Neutrophil (primary cell): ENCODE results near the gene C1orf21.

Experiments
- H3K27ac ChIP-seq: fragments of 200-600 bp; sonication (generic); 2 replicates; pipeline ENCODE4 v1.5.1; 2016; ENCODE audit warnings: mild to moderate bottlenecking, moderate library complexity
- H3K27me3 ChIP-seq: fragments of 200-600 bp; sonication (generic); 2 replicates; pipeline ENCODE4 v1.6.0; 2016; ENCODE audit warnings: mild to moderate bottlenecking
- H3K36me3 ChIP-seq: fragments of 200-600 bp; sonication (generic); 2 replicates; pipeline ENCODE4 v1.5.1; 2017
- H3K4me1 ChIP-seq, 2 experiments: fragments of 200-600 bp in 1 of 2; sonication (generic) in 1 of 2; 1 replicate in 1 of 2; 2 replicates in 1 of 2; pipeline versions ENCODE4 v1.5.1 to v1.6.1; 2013 to 2016; ENCODE audit warnings: low read depth in 1 of 2, low read length in 1 of 2, mild to moderate bottlenecking in 1 of 2, moderate library complexity in 1 of 2; ENCODE audit not compliant: control insufficient read depth in 1 of 2, insufficient read depth in 1 of 2
- H3K4me3 ChIP-seq, 2 experiments: fragments of 200-600 bp in 1 of 2; sonication (generic) in 1 of 2; 1 replicate in 1 of 2; 2 replicates in 1 of 2; pipeline ENCODE4 v1.5.1; 2013 to 2016; ENCODE audit warnings: low read depth in 1 of 2, low read length in 1 of 2, mild to moderate bottlenecking in 1 of 2, moderate library complexity in 1 of 2
- H3K9me3 ChIP-seq: fragments of 200-600 bp; sonication (generic); 2 replicates; pipeline ENCODE4 v1.5.1; 2016
- TF ChIP-seq, protein P1 (sequence below): fragments of 200-600 bp; sonication (generic); IDR thresholded peaks from 2 replicates; pipeline ENCODE4 v1.5.1; 2016; ENCODE audit warnings: antibody characterized with exemption

Gene C1orf21

DNA sequence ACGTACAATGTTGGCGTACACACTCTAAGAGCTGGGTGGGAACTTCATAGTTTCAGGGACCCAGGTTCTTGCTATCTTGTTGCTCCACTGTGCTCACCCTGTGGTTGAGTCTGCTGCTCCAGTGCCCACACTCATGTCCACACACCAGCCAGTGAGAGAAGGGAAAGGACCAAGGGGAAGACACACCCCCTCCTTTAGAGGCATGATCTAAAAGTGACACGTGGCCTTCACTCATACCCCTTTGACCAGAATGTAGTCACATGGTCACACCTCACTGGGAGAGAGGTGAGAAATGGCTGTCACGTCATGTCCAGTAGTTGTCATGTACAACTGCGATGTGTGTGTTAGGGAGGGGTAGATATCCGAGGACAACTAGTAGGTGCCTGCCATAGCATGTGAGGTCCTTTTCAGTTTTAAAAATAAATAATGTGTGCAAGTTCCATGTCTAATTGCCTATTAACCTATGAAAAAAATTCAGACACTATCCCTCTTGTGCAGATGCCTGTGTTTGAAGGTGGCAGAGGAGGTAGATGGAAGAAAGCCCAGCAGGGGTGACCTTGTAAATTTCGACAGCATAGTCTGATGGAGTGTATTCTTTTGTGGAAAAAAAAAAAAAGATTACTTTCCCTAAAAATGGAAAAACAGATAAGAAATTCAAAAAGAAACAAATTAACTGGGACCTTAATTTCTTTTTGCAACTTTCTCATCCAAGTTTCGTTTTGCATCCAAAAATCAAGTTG lies 149.6 kb downstream of the C1orf21 start:
- TF ChIP-seq, protein P1, sequence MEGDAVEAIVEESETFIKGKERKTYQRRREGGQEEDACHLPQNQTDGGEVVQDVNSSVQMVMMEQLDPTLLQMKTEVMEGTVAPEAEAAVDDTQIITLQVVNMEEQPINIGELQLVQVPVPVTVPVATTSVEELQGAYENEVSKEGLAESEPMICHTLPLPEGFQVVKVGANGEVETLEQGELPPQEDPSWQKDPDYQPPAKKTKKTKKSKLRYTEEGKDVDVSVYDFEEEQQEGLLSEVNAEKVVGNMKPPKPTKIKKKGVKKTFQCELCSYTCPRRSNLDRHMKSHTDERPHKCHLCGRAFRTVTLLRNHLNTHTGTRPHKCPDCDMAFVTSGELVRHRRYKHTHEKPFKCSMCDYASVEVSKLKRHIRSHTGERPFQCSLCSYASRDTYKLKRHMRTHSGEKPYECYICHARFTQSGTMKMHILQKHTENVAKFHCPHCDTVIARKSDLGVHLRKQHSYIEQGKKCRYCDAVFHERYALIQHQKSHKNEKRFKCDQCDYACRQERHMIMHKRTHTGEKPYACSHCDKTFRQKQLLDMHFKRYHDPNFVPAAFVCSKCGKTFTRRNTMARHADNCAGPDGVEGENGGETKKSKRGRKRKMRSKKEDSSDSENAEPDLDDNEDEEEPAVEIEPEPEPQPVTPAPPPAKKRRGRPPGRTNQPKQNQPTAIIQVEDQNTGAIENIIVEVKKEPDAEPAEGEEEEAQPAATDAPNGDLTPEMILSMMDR = no peak
- H3K27me3 ChIP-seq = no peaks in the 10 kb centered on the region
- H3K4me3 ChIP-seq = no peak overlapping the region
- H3K36me3 ChIP-seq = no peaks in the 10 kb centered on the region
- no peak overlapping the region for H3K27ac ChIP-seq
- H3K4me1 ChIP-seq = no peaks in the 10 kb centered on the region
- H3K9me3 ChIP-seq = no peaks in the 10 kb centered on the region

DNA sequence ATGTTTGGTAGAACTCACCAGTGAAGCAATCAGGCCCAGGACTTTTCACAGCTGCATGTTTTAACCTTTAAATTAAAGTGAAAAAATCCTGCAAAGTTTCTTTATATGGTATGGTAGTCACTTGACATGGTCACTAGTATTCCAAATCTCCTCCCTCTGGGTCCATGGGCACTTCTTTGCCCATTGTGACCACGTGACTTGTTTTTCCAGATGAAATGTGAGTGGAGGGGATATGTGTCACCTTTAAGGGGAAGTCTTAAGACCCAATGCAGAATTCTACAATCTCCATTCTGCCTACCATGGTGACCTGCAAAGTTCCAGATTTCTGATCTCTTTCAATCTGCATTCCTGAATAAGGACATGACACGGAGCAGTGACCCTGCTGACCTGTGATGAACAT lies 152.8 kb downstream of the C1orf21 start:
- H3K4me3 ChIP-seq = no peak overlapping the region
- no peaks in the 10 kb centered on the region for H3K36me3 ChIP-seq
- H3K27ac ChIP-seq = no peak overlapping the region
- no peaks in the 10 kb centered on the region for H3K27me3 ChIP-seq
- H3K9me3 ChIP-seq = no peaks in the 10 kb centered on the region
- TF ChIP-seq, protein P1 = no peak
- no peaks in the 10 kb centered on the region for H3K4me1 ChIP-seq

DNA sequence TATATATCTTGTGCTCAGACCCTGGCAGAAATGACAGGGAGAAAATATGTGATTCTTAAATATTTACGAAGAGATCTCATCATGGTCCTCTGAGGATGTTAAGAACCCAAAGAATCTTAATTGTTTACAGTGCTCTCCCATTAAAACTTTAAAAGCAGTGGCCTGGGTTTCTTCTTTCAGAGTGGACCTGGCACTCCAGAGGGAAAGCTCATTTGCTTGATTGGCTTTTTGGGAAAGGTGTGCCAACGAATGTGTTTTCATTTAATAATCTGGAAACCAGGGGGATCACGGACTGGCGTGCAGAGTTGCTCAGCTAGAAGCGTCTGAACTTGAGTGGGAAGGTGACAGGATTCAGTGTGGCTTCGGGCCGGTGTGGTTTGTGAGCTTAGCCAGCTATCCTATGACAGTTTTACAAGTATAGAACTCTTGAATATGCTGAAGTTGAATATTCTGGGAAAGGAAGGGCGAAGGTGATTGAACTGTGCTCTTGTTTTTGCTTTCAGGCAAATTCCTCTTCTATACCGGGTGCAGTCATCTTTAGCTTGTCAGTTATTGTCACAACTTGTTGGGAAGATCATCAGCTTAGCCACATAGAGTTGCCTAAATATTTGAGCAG lies 154.8 kb downstream of the C1orf21 start:
- no peaks in the 10 kb centered on the region for H3K9me3 ChIP-seq
- H3K4me1 ChIP-seq = no peaks in the 10 kb centered on the region
- no peaks in the 10 kb centered on the region for H3K27me3 ChIP-seq
- H3K36me3 ChIP-seq = no peaks in the 10 kb centered on the region
- no peak overlapping the region for H3K27ac ChIP-seq
- no peak overlapping the region for H3K4me3 ChIP-seq
- TF ChIP-seq, protein P1 = no peak

DNA sequence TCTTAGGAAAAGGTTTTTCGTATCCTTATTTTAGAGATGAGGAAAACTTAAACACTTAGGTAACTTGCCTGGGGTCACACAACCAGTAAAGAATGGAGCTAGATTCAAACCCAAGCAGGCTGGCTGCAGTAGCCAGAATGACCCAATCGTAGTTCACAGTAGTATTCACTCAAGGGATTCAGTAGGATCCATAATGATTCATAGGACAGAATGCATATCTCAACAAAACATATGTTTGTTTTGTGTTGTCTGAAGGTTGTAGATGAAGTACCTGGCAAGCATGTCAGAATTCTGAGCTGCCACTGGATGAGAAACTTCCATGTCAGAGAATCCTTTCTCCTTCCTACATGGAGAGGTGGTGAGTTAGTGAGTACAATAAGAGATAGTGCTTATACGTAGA lies 155.5 kb downstream of the C1orf21 start:
- TF ChIP-seq, protein P1 = no peak
- H3K4me3 ChIP-seq = no peak overlapping the region
- H3K4me1 ChIP-seq = no peaks in the 10 kb centered on the region
- no peak overlapping the region for H3K27ac ChIP-seq
- no peaks in the 10 kb centered on the region for H3K27me3 ChIP-seq
- H3K36me3 ChIP-seq = no peaks in the 10 kb centered on the region
- no peaks in the 10 kb centered on the region for H3K9me3 ChIP-seq

DNA sequence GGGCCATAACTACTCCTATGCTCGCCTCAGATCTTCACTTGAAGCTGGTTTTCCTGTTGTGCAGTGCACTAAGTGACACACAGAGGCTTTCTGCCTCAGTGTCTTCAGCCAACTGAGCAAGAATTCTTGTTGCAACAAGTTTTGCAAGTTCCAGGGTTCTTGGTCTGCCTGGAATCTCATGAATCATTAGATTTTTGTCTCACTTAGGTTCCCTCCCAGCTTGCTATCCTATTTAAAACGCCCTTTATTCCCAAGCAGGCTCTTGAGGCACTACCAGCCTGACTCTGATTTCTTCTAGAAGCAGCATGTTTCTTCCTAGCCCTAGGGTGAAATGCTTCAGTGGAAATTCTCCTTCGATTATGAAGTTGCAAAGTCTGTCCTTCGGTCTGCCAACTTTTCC lies 158.8 kb downstream of the C1orf21 start:
- Histone ChIP-seq H3K36me3 (no peaks in the 10 kb centered on the region), H3K27ac (no peak overlapping the region), H3K4me1 (no peaks in the 10 kb centered on the region), H3K27me3 (no peaks in the 10 kb centered on the region), H3K4me3 (no peak overlapping the region), H3K9me3 (no peaks in the 10 kb centered on the region)
- TF ChIP-seq, protein P1 = no peak
